Measurements from ENCODE around the gene MLANA.

MLANA gene

GRCh38 chr9:5868235-5868634 is 22.5 kb upstream of the MLANA start:
- no peak for TF ChIP-seq Cebpa-rat (IDR thresholded peaks at IDR 0.05)
- no peaks in the 10 kb centered on the region for H3K27me3 ChIP-seq
- H3K9ac ChIP-seq, result no peak overlapping the region
- H3K4me2 ChIP-seq, result no peak overlapping the region
- no peak overlapping the region for H3K4me3 ChIP-seq
- H3K27ac ChIP-seq, result no peak overlapping the region
- H3K36me3 ChIP-seq, result no peaks in the 10 kb centered on the region
- no peaks in the 10 kb centered on the region for H4K20me1 ChIP-seq
- no peaks in the 10 kb centered on the region for H3K9me3 ChIP-seq
- H3K4me1 ChIP-seq, result no peaks in the 10 kb centered on the region

- Histone ChIP-seq H3K9me3 (no peaks in the 10 kb centered on the region), H3K27ac (no peak overlapping the region), H3K4me2 (no peak overlapping the region), H3K9ac (no peak overlapping the region), H3K27me3 (no peaks in the 10 kb centered on the region), H3K4me3 (no peak overlapping the region), H3K4me1 (no peaks in the 10 kb centered on the region), H3K36me3 (no peaks in the 10 kb centered on the region), H4K20me1 (no peaks in the 10 kb centered on the region)
- TF ChIP-seq Cebpa-rat (IDR thresholded peaks at IDR 0.05), result no peak
These were observed 21.2 kb upstream of the MLANA start for GRCh38 chr9:5869315-5870019.

- H3K4me2 ChIP-seq, result no peak overlapping the region
- H3K36me3 ChIP-seq, result no peaks in the 10 kb centered on the region
- H3K27me3 ChIP-seq, result no peaks in the 10 kb centered on the region
- no peaks in the 10 kb centered on the region for H3K4me1 ChIP-seq
- no peak overlapping the region for H3K4me3 ChIP-seq
- no peak overlapping the region for H3K9ac ChIP-seq
- no peak overlapping the region for H3K27ac ChIP-seq
- H3K9me3 ChIP-seq, result no peaks in the 10 kb centered on the region
- no peak for TF ChIP-seq Cebpa-rat (IDR thresholded peaks at IDR 0.05)
- H4K20me1 ChIP-seq, result no peaks in the 10 kb centered on the region
These were observed 20.7 kb upstream of the MLANA start for GRCh38 chr9:5870020-5870339.

- Histone ChIP-seq H3K27ac (no peak overlapping the region), H3K9ac (no peak overlapping the region), H3K27me3 (no peaks in the 10 kb centered on the region), H3K4me1 (no peaks in the 10 kb centered on the region), H4K20me1 (no peaks in the 10 kb centered on the region), H3K36me3 (no peaks in the 10 kb centered on the region), H3K4me2 (no peak overlapping the region), H3K9me3 (no peaks in the 10 kb centered on the region), H3K4me3 (no peak overlapping the region)
- no peak for TF ChIP-seq Cebpa-rat (IDR thresholded peaks at IDR 0.05)
These were observed 20.0 kb upstream of the MLANA start for GRCh38 chr9:5870691-5871090.

GRCh38 chr9:5871785-5872184 is 18.9 kb upstream of the MLANA start:
- no peak overlapping the region for H3K4me3 ChIP-seq
- no peaks in the 10 kb centered on the region for H3K9me3 ChIP-seq
- H4K20me1 ChIP-seq, result no peaks in the 10 kb centered on the region
- no peaks in the 10 kb centered on the region for H3K27me3 ChIP-seq
- H3K4me2 ChIP-seq, result no peak overlapping the region
- no peak overlapping the region for H3K27ac ChIP-seq
- no peak overlapping the region for H3K9ac ChIP-seq
- no peak for TF ChIP-seq Cebpa-rat (IDR thresholded peaks at IDR 0.05)
- no peaks in the 10 kb centered on the region for H3K36me3 ChIP-seq
- no peaks in the 10 kb centered on the region for H3K4me1 ChIP-seq

- no peak overlapping the region for H3K27ac ChIP-seq
- no peak overlapping the region for H3K9ac ChIP-seq
- no peak overlapping the region for H3K4me3 ChIP-seq
- no peak overlapping the region for H3K4me2 ChIP-seq
- no peaks in the 10 kb centered on the region for H3K27me3 ChIP-seq
- no peaks in the 10 kb centered on the region for H3K4me1 ChIP-seq
- H3K9me3 ChIP-seq, result no peaks in the 10 kb centered on the region
- TF ChIP-seq Cebpa-rat (IDR thresholded peaks at IDR 0.05), result no peak
- H3K36me3 ChIP-seq, result no peaks in the 10 kb centered on the region
- no peaks in the 10 kb centered on the region for H4K20me1 ChIP-seq
These were observed 18.2 kb upstream of the MLANA start for GRCh38 chr9:5872511-5872910.

- Histone ChIP-seq H3K27ac (no peak overlapping the region), H3K9ac (no peak overlapping the region), H3K27me3 (no peaks in the 10 kb centered on the region), H3K36me3 (no peaks in the 10 kb centered on the region), H3K4me1 (no peaks in the 10 kb centered on the region), H4K20me1 (no peaks in the 10 kb centered on the region), H3K4me2 (no peak overlapping the region), H3K9me3 (no peaks in the 10 kb centered on the region), H3K4me3 (no peak overlapping the region)
- TF ChIP-seq Cebpa-rat (IDR thresholded peaks at IDR 0.05), result no peak
These were observed 17.2 kb upstream of the MLANA start for GRCh38 chr9:5873439-5873838.

- no peaks in the 10 kb centered on the region for H3K27me3 ChIP-seq
- H3K9ac ChIP-seq, result no peak overlapping the region
- H3K36me3 ChIP-seq, result no peaks in the 10 kb centered on the region
- H3K4me1 ChIP-seq, result no peaks in the 10 kb centered on the region
- no peak overlapping the region for H3K27ac ChIP-seq
- no peaks in the 10 kb centered on the region for H3K9me3 ChIP-seq
- no peak overlapping the region for H3K4me3 ChIP-seq
- H3K4me2 ChIP-seq, result no peak overlapping the region
- no peaks in the 10 kb centered on the region for H4K20me1 ChIP-seq
- TF ChIP-seq Cebpa-rat (IDR thresholded peaks at IDR 0.05), result no peak
These were observed 16.6 kb upstream of the MLANA start for GRCh38 chr9:5874048-5874447.

GRCh38 chr9:5876026-5876425 is 14.7 kb upstream of the MLANA start:
- H4K20me1 ChIP-seq, result no peaks in the 10 kb centered on the region
- H3K27ac ChIP-seq, result no peak overlapping the region
- H3K4me2 ChIP-seq, result no peak overlapping the region
- H3K36me3 ChIP-seq, result no peaks in the 10 kb centered on the region
- no peak overlapping the region for H3K4me3 ChIP-seq
- no peak overlapping the region for H3K9ac ChIP-seq
- no peaks in the 10 kb centered on the region for H3K9me3 ChIP-seq
- TF ChIP-seq Cebpa-rat (IDR thresholded peaks at IDR 0.05), result no peak
- H3K4me1 ChIP-seq, result no peaks in the 10 kb centered on the region; the same call in 1 of the 2 replicates
- no peaks in the 10 kb centered on the region for H3K27me3 ChIP-seq

- no peak overlapping the region for H3K27ac ChIP-seq
- H4K20me1 ChIP-seq, result no peaks in the 10 kb centered on the region
- H3K9ac ChIP-seq, result no peak overlapping the region
- no peaks in the 10 kb centered on the region for H3K9me3 ChIP-seq
- H3K27me3 ChIP-seq, result no peaks in the 10 kb centered on the region
- H3K4me3 ChIP-seq, result no peak overlapping the region
- H3K4me2 ChIP-seq, result no peak overlapping the region
- TF ChIP-seq Cebpa-rat (IDR thresholded peaks at IDR 0.05), result no peak
- no peaks in the 10 kb centered on the region for H3K36me3 ChIP-seq
- H3K4me1 ChIP-seq, result no peaks in the 10 kb centered on the region; the same call in 1 of the 2 replicates
These were observed 14.0 kb upstream of the MLANA start for GRCh38 chr9:5876711-5877110.

Measured in BLaER1 (cell line).